Measurements from ENCODE around the gene PLPPR1. TPM values are rescaled to one million over a fixed set of nuclear protein-coding genes. Genes with fewer than 3 reads are reported as not detected.

Gene PLPPR1
- total RNA-seq, 1 experiment from 2014 or later, result not detected

DNA sequence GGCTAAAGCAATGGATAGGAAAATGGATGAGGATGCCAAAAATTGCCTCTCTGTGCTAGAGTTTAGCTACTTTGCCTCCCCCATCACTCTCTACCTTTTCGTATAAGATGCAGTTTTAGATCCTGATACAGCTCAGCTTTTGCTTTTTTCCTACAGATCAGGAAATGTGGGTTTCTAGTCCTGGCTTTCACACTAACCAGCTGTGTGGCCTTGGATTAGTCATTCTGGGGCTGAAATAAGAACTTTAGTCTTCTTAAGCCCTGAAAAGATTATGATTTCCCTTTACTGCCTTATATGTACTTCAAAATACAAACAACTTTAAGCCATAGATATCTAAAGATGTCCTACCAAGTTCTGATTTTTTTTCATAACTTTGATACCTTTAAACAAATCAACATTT lies 239.9 kb downstream of the PLPPR1 start:
- ChIA-PET POLR2A (no interaction called here), RAD21 (ENCODE audit: low non-redundant PET in 1 of 2, low total read pairs in 2 of 2, uncharacterized antibody in 2 of 2, unreplicated experiment in 2 of 2) (no interaction called here), CTCF (no interaction called here)
- Histone ChIP-seq H3K9me2 (ENCODE audit: insufficient read depth) (no peaks in the 10 kb centered on the region), H3K27ac (ENCODE audit: low read depth, low read length) (no peak overlapping the region), H3K4me2 (ENCODE audit: low read length) (no peak overlapping the region), H3K27me3 (ENCODE audit: insufficient read depth, low read length) (peaks cover 22% of the 10 kb centered on the region), H3K79me2 (ENCODE audit: insufficient read depth, low read length) (no peaks in the 10 kb centered on the region), H3K36me3 (ENCODE audit: control insufficient read depth in 1 of 2, insufficient read depth in 2 of 2, low read length in 2 of 2) (no peaks in the 10 kb centered on the region), H2AFZ (ENCODE audit: low read depth, low read length, poor library complexity, severe bottlenecking) (no peak overlapping the region), H4K20me1 (ENCODE audit: insufficient read depth) (no peaks in the 10 kb centered on the region), H3K9ac (ENCODE audit: low read length) (no peak overlapping the region), H3K4me3 (replicated peaks in 1 of 2; ENCODE audit: low read depth in 1 of 2, low read length in 2 of 2) (no peak overlapping the region), H3K9me3 (ENCODE audit: control insufficient read depth in 1 of 2, insufficient read depth in 1 of 2, low read depth in 1 of 2, low read length in 2 of 2) (no peaks in the 10 kb centered on the region), H3K4me1 (ENCODE audit: control insufficient read depth in 1 of 2, insufficient read depth in 2 of 2, low read length in 2 of 2) (no peaks in the 10 kb centered on the region)
- no peak for ATAC-seq
- DNase-seq (ENCODE audit: low read depth, low spot score), result no peak
- BruUV-seq (replicated peaks), result no TSS peak
- TF ChIP-seq ZFX (IDR thresholded peaks at IDR 0.05) (no peak), JUND (IDR thresholded peaks at IDR 0.05) (no peak), SIN3A (IDR thresholded peaks at IDR 0.05; ENCODE audit: low read depth) (no peak), ZNF274 (IDR thresholded peaks at IDR 0.05; ENCODE audit: low read depth, low read length) (no peak), RAD21 (IDR thresholded peaks at IDR 0.05; ENCODE audit: low read depth) (no peak), CBX3 (IDR thresholded peaks at IDR 0.05; ENCODE audit: low read depth) (no peak), CEBPB (IDR thresholded peaks at IDR 0.05; ENCODE audit: low read depth) (no peak), POLR2AphosphoS5 (IDR thresholded peaks at IDR 0.05; ENCODE audit: low read depth, low read length) (no peak), YY1 (IDR thresholded peaks at IDR 0.05; ENCODE audit: extremely low read depth, insufficient replicate concordance, low read depth, low read length) (no peak), CTCF (IDR thresholded peaks at IDR 0.05 in 2 of 3, conservative IDR thresholded peaks at IDR 0.05 in 1 of 3; ENCODE audit: borderline replicate concordance in 1 of 3, insufficient read depth in 1 of 3, low read depth in 2 of 3, low read length in 2 of 3) (no peak), SP1 (IDR thresholded peaks at IDR 0.05; ENCODE audit: low read depth) (no peak)
- TF ChIP-seq, protein P1, sequence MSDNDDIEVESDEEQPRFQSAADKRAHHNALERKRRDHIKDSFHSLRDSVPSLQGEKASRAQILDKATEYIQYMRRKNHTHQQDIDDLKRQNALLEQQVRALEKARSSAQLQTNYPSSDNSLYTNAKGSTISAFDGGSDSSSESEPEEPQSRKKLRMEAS (IDR thresholded peaks at IDR 0.05), result no peak
- TF ChIP-seq, protein P2, sequence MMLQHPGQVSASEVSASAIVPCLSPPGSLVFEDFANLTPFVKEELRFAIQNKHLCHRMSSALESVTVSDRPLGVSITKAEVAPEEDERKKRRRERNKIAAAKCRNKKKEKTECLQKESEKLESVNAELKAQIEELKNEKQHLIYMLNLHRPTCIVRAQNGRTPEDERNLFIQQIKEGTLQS (IDR thresholded peaks at IDR 0.05), result no peak
- intact Hi-C loops (cut with micrococcal nuclease), result no loop called here
